Right ventricle myocardium inferior (tissue), 1 donor: Measurements from ENCODE around the gene MACROD1. TPM values are rescaled to one million over a fixed set of nuclear protein-coding genes. Genes with fewer than 3 reads are reported as not detected.
A peak's percentile ranks its signal among the peaks of the same experiment; 100 is the strongest.

Experiments used
- ATAC-seq: fragments of 200-7000 bp; cut with Tn5 transposase; one replicate; pipeline ENCODE4 v1.9.1; 2020; ENCODE audit warnings: mild to moderate bottlenecking, moderate library complexity
- DNase-seq: peaks from one replicate; pipeline ENCODE4 v3.0.0; 2021; ENCODE audit errors: missing footprints
- intact Hi-C: fragments of 100-400 bp; cut with DNase I; formaldehyde crosslinking; loops from one replicate; pipeline ENCODE4 v1.11.0; 2022
- total RNA-seq: library from RNA; stranded (reverse); fragmentation: NEBNext Ultra II Directional; extraction: Animal tissue kit (Norgen Biotek cat#: 25700); gene quantifications from one replicate; pipeline ENCODE4 v1.2.1, GENCODE V29; 2021
- donor health status: DM: no; HTN: yes; CAD: no; lungs with severe emphysema.

MACROD1 gene
- total RNA-seq, 1 donor from 2014 or later: 119 TPM

- intact Hi-C loops: no loop called here
- no peak for ATAC-seq
These were observed 92.4 kb downstream of the MACROD1 start for GRCh38 chr11:64073542-64073941.

DNA sequence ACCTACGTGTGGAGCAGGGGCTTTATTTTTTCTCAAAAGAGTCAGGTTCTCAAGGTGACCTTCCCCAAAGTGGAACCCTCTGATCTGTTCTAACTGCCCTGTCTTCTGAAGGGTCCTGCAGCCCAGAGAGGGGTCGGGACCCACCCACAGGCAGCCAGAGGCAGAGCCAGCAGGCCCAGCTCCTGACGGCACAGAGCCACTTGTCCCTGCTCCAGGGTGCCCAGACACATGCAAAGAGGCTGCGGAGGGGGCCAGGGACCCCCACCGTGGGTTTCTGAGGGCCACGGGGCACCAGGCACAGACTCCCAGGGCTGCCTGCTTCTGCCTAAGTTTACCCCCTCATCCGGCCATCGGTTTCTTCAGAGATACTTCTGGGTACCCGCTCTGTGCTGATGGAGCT, 93.0 kb downstream of the MACROD1 start:
- intact Hi-C loops: no loop called here
- ATAC-seq (no peak), DNase-seq (no peak)

More at GRCh38 chr11:64073542-64073941, 92.4 kb downstream of the MACROD1 start:
- no peak for DNase-seq

GRCh38 chr11:64072403-64072802, 93.5 kb downstream of the MACROD1 start:
- intact Hi-C loops: no loop called here
- DNase-seq (no peak), ATAC-seq (no peak)

DNA sequence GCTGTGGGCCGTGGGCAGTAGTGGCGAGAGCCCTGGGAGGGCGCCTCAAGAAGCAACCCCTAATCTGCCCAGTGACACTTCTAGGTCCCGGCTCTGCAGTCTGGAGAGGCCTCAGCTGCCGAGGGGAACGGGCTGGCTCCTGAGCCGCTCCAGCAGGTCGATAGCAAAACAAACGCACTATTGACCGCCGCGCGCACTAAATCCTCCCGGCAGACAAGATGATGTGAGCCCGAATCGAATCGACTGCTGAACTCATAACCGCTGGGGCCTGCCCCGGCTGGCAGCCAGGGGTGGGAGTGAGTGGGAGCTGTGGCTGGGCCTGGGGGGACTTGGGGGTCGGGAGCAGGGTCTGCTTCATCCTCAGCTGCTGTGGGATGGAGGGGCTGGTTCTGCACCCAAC, 94.1 kb downstream of the MACROD1 start:
- intact Hi-C loops: no loop called here
- ATAC-seq: no peak

DNA sequence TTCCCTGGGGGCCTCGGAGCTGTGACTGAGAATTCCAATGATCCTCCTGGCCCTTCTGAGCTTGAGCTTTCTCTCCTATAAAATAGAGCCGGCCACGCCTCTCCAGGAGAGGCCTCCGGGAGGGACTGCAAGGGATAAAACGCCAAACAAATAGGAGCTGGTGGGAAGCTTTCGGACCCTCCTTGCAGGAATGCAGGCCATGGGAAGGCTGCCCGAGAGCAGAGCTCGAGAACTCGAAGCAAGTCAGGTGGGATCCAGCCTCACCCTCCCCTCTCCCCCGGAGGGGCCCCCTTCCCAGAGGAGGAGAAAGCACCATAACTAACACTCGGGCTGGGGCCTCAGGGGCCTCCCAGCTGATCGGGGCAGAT, 95.6 kb downstream of the MACROD1 start:
- ATAC-seq: no peak
- intact Hi-C loops: no loop called here

More for the DNA sequence above, 94.1 kb downstream of the MACROD1 start:
- DNase-seq: no peak

GRCh38 chr11:64069401-64070313, 96.3 kb downstream of the MACROD1 start:
- DNase-seq (no peak), ATAC-seq (no peak)
- intact Hi-C loops: no loop called here

More for the DNA sequence above, 95.6 kb downstream of the MACROD1 start:
- no peak for DNase-seq

DNA sequence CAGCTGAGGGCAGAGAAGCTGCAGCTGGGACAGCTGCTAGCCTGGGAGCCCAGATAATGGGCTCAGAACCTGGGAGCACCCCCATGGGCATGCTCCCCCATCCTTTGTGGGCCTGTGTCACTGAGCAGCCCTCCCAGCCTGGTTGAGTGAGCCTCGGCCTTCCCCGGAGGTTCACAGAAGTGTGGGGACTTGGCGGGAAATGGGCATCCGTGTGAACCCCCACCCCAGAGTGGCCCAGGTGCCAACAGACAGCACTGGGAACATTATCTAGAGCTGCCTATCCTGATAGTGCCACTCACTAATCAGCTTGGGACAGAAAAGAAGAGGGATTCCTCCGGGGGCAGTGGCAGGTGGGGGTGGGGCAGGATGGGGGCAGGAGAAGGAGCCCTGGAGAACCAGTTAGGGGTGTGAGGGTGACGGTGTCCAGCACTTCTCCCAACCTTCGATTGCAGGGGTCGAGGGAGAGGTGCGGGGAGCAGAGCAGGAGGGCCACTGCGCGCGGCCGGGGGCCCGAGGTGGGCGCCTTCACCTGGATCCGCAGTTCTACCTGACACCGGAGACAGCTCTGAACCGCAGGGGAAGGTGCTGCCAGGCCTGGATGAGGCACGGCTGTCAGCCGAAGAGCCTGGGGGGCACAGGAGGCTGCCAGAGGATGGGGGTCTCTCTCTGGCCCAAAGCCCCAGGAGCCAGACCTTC, 97.1 kb downstream of the MACROD1 start:
- DNase-seq: no peak
- intact Hi-C loops: no loop called here
- no peak for ATAC-seq

DNA sequence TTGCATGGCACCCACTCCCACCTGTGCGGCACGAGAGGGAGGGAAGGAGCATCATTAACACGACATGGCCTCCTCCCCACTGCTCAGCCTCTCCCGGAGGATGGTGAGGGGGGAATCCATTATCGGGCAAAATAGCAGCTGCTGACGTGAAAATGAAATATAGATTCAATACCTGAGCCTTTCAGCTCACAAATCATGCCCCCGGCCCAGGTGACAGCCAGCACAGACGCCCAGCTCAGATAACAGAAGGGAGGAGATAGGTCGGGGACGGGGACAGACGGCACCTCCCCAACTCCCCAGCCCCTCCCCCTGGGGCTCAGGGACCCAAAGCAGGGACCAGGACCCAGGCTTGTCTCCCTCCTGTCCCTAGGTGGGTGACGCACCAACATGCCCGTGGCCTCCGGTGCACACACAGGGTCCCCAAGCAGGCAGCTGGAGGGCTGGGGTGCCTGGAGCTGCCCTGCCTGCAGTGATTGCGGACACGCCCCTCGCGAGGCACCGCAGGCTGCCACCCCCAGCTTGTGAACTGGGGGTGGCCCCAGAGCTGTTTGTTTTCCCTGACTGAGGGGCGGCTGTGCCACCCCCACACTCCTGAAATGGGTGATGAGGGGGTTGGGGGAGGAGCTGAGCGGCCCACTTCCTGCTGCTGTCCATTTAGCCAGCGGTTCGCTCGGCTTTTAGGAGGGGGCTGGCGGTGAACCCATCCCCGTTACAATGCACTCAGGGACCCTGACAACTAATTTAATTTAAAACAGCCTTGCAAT, 98.5 kb downstream of the MACROD1 start:
- ATAC-seq (no peak), DNase-seq (no peak)
- intact Hi-C loops: no loop called here

DNA sequence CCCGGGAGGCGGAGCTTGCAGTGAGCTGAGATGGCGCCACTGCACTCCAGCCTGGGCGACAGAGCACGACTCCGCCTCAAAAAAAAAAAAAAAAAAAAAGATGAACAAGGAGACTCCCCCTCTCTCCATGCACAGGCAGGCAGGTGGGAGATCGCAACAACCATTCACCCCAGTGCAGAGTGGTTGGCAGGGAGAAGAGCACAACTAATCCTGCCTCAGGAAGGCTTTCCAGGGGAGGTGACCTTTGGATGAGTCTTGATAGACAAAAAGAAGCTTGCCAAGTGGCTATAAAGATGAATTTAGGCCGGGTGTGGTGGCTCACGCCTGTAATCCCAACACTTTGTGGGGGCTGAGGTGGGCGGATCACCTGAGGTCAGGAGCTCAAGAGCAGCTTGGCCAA, 100.2 kb downstream of the MACROD1 start:
- DNase-seq (no peak), ATAC-seq (no peak)
- intact Hi-C loops: no loop called here

DNA sequence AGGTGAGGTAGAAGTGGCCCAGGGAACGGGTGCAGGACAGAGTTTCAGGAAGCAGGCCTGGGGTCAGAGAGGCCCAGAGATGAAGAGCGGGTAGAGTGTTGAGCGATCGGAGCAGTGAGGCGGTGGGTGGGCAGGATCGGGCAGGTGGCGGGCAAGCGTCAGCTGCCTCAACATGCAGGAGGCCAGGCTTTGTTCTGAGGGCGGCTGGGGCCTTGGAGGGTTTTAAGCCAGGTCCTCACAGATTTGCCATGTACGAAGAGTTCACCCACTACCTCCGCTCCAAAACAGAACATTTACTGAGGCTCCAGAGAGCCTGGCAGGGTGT, 100.8 kb downstream of the MACROD1 start:
- intact Hi-C loops: no loop called here
- ATAC-seq: no peak
- no peak for DNase-seq

DNA sequence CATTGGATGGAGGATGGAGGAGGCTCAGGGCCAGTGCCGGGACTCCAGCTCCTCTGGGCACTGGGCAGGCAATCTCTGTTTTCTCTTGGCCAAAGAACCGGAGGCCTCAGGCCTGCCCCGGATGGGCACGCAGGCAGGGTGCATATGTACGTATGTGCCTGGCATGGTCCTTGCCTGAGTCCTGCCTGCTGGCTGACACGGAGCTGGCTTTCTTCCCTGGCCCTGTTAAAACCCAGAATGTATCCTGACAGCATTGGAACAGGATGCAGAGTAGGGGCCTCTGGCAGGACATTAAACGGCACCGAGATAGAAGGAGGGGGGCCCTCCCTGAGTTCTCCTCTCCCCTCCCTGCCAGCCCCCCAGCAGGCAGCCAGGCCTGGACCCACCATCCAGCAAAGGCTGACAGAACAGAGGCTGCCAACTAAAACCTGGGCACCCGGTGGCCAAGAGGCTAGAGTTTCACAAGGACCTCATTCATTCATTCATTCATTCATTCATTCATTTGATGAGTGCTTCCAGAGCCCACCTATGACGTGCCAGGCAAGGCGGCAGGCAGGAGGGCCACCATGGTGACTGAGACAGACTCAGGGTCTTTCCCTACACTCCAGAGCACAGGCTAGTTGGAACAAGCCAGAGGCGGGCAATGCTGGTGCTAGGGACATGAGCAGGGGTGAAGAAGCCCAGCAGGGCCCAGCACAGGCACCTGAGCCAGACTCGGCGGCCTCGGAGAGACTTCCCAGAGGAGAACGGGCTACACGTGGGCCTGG, 101.4 kb downstream of the MACROD1 start:
- ATAC-seq: no peak
- no peak for DNase-seq
- intact Hi-C loops: no loop called here

- ATAC-seq (no peak), DNase-seq (no peak)
- intact Hi-C loops: no loop called here
These were observed 102.1 kb downstream of the MACROD1 start for GRCh38 chr11:64063777-64064176.

DNA sequence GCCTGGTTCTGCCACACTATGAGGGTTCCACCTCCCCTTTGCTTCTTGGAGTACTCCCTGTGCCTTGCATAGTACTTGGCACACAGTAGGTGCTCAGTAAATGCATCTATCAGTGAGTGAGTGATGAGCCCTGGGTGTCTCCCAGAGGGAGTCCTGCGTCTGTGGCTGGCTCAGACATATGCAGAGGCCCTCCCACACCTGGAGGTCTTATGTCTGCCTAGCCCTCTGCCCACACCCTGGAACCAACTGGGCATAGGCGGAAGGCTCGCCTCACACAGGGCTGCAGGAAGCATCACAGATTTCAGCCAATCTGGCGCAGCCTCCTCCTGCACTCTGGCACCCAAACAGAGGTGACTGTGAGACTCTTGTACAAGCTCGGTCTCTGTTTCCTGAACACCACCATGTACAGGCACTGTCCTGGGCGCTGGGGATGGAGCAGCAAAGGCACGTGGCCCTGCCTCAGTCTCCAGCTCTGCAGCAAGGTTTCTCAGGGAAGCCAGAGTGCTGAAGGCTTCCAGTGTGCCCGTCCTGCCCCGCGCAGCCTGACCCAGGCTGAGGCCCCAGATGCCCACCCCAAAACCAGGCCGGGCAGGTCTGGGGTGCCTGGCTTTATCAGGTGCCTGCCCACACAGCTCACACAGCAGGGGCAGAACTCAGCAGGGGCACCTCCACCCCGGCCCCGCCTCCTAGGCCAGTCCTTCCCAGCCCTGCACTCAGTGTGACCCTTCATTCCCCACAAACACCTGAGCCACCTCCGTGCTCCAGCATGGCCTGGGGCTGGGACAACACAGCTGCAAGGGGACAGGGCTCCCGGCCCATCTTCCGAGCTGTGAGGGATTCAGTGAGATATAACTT, 103.5 kb downstream of the MACROD1 start:
- DNase-seq: no peak
- no peak for ATAC-seq

GRCh38 chr11:64060861-64061444, 105.0 kb downstream of the MACROD1 start:
- DNase-seq (peak; percentile 83), ATAC-seq (no peak)
- intact Hi-C loops: no loop called here

More for the DNA sequence above, 103.5 kb downstream of the MACROD1 start:
- intact Hi-C loops: no loop called here

- DNase-seq (no peak), ATAC-seq (no peak)
- intact Hi-C loops: no loop called here
These were observed 105.6 kb downstream of the MACROD1 start for GRCh38 chr11:64060263-64060860.

GRCh38 chr11:64059339-64060140, 106.4 kb downstream of the MACROD1 start:
- DNase-seq: no peak
- intact Hi-C loops: no loop called here
- no peak for ATAC-seq
